H1 (cell line): Measurements from ENCODE around the gene URAD. TPM values are rescaled to one million over a fixed set of nuclear protein-coding genes. Genes with fewer than 3 reads are reported as not detected.

Experiments used
- CTCF ChIA-PET: fragments of 300-600 bp; sonication (Branson Sonifier 250); formaldehyde crosslinking; loops from one replicate; lab custom pipeline; 2021; ENCODE audit not compliant: partially characterized antibody; lab: Charles Lee
- POLR2A ChIA-PET: fragments of 300-600 bp; sonication (Branson Sonifier 250); formaldehyde crosslinking; loops from one replicate; lab custom pipeline; 2021; ENCODE audit warnings: inconsistent platforms; ENCODE audit not compliant: partially characterized antibody; lab: Charles Lee
- DNase-seq, 2 experiments: peaks; one replicate each; pipeline versions ENCODE4 v3.0.0 to v3.0.0-alpha.2; 2010 to 2022; ENCODE audit warnings: low spot score in 2 of 2, low read depth in 1 of 2, mixed read lengths in 1 of 2
- FAIRE-seq: peaks from 2 replicates; lab custom pipeline; 2011; peaks lifted over from hg19 to GRCh38; lab: Jason Lieb, UNC
- H2AFZ ChIP-seq: 2 replicates; pipeline ENCODE4 v1.8.1; 2012; ENCODE audit warnings: low read length, inconsistent platforms
- H2AK5ac ChIP-seq: 2 replicates; pipeline ENCODE4 v1.6.1; 2013; ENCODE audit warnings: low read depth, low read length
- H2BK120ac ChIP-seq: replicated peaks from 2 replicates; pipeline ENCODE3; 2013; ENCODE audit warnings: low read depth, low read length, inconsistent platforms
- H2BK12ac ChIP-seq: 2 replicates; pipeline ENCODE4 v1.6.1; 2013; ENCODE audit warnings: low read depth, low read length
- H2BK15ac ChIP-seq: 2 replicates; pipeline ENCODE4 v1.6.1; 2013; ENCODE audit warnings: low read length
- H2BK20ac ChIP-seq: 2 replicates; pipeline ENCODE4 v1.6.1; 2013; ENCODE audit warnings: low read length
- H2BK5ac ChIP-seq: 2 replicates; pipeline ENCODE4 v1.6.1; 2013; ENCODE audit warnings: low read depth, low read length
- H3K14ac ChIP-seq: 2 replicates; pipeline ENCODE4 v1.6.1; 2013; ENCODE audit warnings: inconsistent platforms; ENCODE audit not compliant: insufficient read length
- H3K18ac ChIP-seq: 2 replicates; pipeline ENCODE4 v1.6.1; 2013; ENCODE audit warnings: low read length; ENCODE audit errors: extremely low read depth
- H3K23ac ChIP-seq: 2 replicates; pipeline ENCODE4 v1.6.1; 2013; ENCODE audit warnings: inconsistent platforms; ENCODE audit not compliant: insufficient read length
- H3K23me2 ChIP-seq: 2 replicates; pipeline ENCODE4 v1.6.1; 2013; ENCODE audit warnings: low read depth, low read length
- H3K27ac ChIP-seq: 2 replicates; pipeline ENCODE4 v1.6.1; 2011; ENCODE audit warnings: low read depth, low read length, inconsistent platforms
- H3K27me3 ChIP-seq, 4 experiments: replicated peaks in 1 of 4; 1 replicate in 1 of 4; 2 replicates in 3 of 4; pipeline versions ENCODE4 v1.6.1 to v1.8.1; 2011 to 2013; ENCODE audit warnings: low read length in 3 of 4, mild to moderate bottlenecking in 3 of 4, inconsistent platforms in 2 of 4, mixed read lengths in 2 of 4, moderate library complexity in 1 of 4; ENCODE audit not compliant: control insufficient read depth in 3 of 4, insufficient read depth in 3 of 4; ENCODE audit errors: extremely low read depth in 1 of 4
- H3K36me3 ChIP-seq, 4 experiments: 2 replicates each; pipeline versions ENCODE4 v1.6.1 to v1.8.1; 2011 to 2013; ENCODE audit warnings: mild to moderate bottlenecking in 4 of 4, low read length in 3 of 4, moderate library complexity in 2 of 4, control low read depth in 1 of 4, inconsistent platforms in 1 of 4; ENCODE audit not compliant: insufficient read depth in 4 of 4, control insufficient read depth in 2 of 4
- H3K4ac ChIP-seq: replicated peaks from 2 replicates; pipeline ENCODE3; 2013; ENCODE audit warnings: low read length, low read depth, mixed read lengths, inconsistent platforms; ENCODE audit not compliant: insufficient read length
- H3K4me1 ChIP-seq, 4 experiments: replicated peaks in 1 of 4; 1 replicate in 1 of 4; 2 replicates in 3 of 4; pipeline versions ENCODE4 v1.6.1 to v1.8.1; 2011 to 2013; ENCODE audit warnings: low read length in 3 of 4, inconsistent platforms in 2 of 4, mixed read lengths in 1 of 4; ENCODE audit not compliant: insufficient read depth in 4 of 4, control insufficient read depth in 3 of 4
- H3K4me2 ChIP-seq, 2 experiments: 2 replicates each; pipeline versions ENCODE4 v1.6.1 to v1.8.1; 2011 to 2013; ENCODE audit warnings: low read depth in 2 of 2, low read length in 2 of 2, control low read depth in 1 of 2, inconsistent platforms in 1 of 2, mild to moderate bottlenecking in 1 of 2; ENCODE audit not compliant: insufficient read depth in 1 of 2
- H3K4me3 ChIP-seq, 4 experiments: fragments of 200-600, 300-600 bp in 1 of 4; sonication (generic), shearing (Covaris generic), sonication (Bioruptor Twin) in 1 of 4; 2 replicates each; pipeline versions ENCODE4 v1.5.1 to v1.8.1; 2011 to 2016; ENCODE audit warnings: low read length in 4 of 4, low read depth in 3 of 4, control low read depth in 2 of 4, inconsistent platforms in 2 of 4, mild to moderate bottlenecking in 2 of 4, mixed read lengths in 1 of 4, moderate library complexity in 1 of 4; ENCODE audit not compliant: insufficient read depth in 2 of 4; ENCODE audit errors: extremely low read depth in 1 of 4
- H3K56ac ChIP-seq: replicated peaks from 2 replicates; pipeline ENCODE3; 2013; ENCODE audit warnings: low read depth, mild to moderate bottlenecking, mixed read lengths, low read length, inconsistent platforms; ENCODE audit not compliant: insufficient read length
- H3K79me1 ChIP-seq: 2 replicates; pipeline ENCODE4 v1.6.1; 2013; ENCODE audit warnings: low read depth, low read length, control low read depth
- H3K79me2 ChIP-seq, 2 experiments: 2 replicates each; pipeline versions ENCODE4 v1.6.1 to v1.8.1; 2012 to 2013; ENCODE audit warnings: low read length in 2 of 2, mild to moderate bottlenecking in 2 of 2, inconsistent platforms in 1 of 2; ENCODE audit not compliant: insufficient read depth in 2 of 2, control insufficient read depth in 1 of 2
- H3K9ac ChIP-seq, 4 experiments: replicated peaks in 1 of 4; 1 replicate in 1 of 4; 2 replicates in 3 of 4; pipeline versions ENCODE4 v1.6.1 to v1.8.1; 2011 to 2013; ENCODE audit warnings: low read depth in 3 of 4, low read length in 3 of 4, control low read depth in 2 of 4, mild to moderate bottlenecking in 2 of 4, moderate library complexity in 2 of 4, inconsistent platforms in 1 of 4; ENCODE audit errors: extremely low read depth in 1 of 4
- H3K9me3 ChIP-seq, 2 experiments: 2 replicates each; pipeline versions ENCODE4 v1.6.1 to v1.8.1; 2012 to 2013; ENCODE audit warnings: mild to moderate bottlenecking in 2 of 2, moderate library complexity in 2 of 2, control low read depth in 1 of 2, inconsistent platforms in 1 of 2, low read depth in 1 of 2, low read length in 1 of 2, mixed read lengths in 1 of 2; ENCODE audit not compliant: insufficient read depth in 2 of 2
- H4K20me1 ChIP-seq, 2 experiments: replicated peaks in 1 of 2; 2 replicates each; pipeline versions ENCODE3 to v1.8.1; 2011 to 2013; ENCODE audit warnings: inconsistent platforms in 2 of 2, low read length in 2 of 2, mild to moderate bottlenecking in 1 of 2; ENCODE audit not compliant: insufficient read depth in 2 of 2, control insufficient read depth in 1 of 2
- H4K5ac ChIP-seq: 2 replicates; pipeline ENCODE4 v1.6.1; 2013; ENCODE audit warnings: low read length, low read depth, mixed read lengths, inconsistent platforms; ENCODE audit not compliant: insufficient read length
- H4K8ac ChIP-seq: 2 replicates; pipeline ENCODE4 v1.8.0; 2013; ENCODE audit warnings: mild to moderate bottlenecking, moderate library complexity, low read length, inconsistent platforms; ENCODE audit not compliant: insufficient read depth; ENCODE audit errors: extremely low read depth
- H4K91ac ChIP-seq: replicated peaks from 2 replicates; pipeline ENCODE3; 2013; ENCODE audit warnings: low read length, mixed read lengths, inconsistent platforms; ENCODE audit not compliant: insufficient read length
- ASH2L ChIP-seq: fragments of 200-600, 300-600 bp; sonication (generic); IDR thresholded peaks from one replicate; pipeline ENCODE4 v1.7.1; 2017; ENCODE audit warnings: low read length
- CBX5 ChIP-seq: fragments of 300-800, 300-1000 bp; sonication (generic); IDR thresholded peaks from 2 replicates; pipeline ENCODE4 v1.7.1; 2016; ENCODE audit warnings: antibody characterized with exemption, low read length, low read depth
- CBX8 ChIP-seq: fragments of 300-800, 300-1000 bp; sonication (generic); IDR thresholded peaks from 2 replicates; pipeline ENCODE4 v1.7.1; 2016; ENCODE audit warnings: low read depth, low read length, borderline replicate concordance
- CTBP2 ChIP-seq: IDR thresholded peaks from 2 replicates; pipeline ENCODE4 v1.7.0; 2011; ENCODE audit warnings: borderline replicate concordance, mild to moderate bottlenecking, moderate library complexity, mixed read lengths, low read length; ENCODE audit not compliant: insufficient read depth, insufficient read length
- EZH2 ChIP-seq: fragments of 200-600 bp; sonication (generic); IDR thresholded peaks from 2 replicates; pipeline ENCODE4 v1.7.1; 2012; ENCODE audit warnings: low read depth, mild to moderate bottlenecking, moderate library complexity, low read length, inconsistent platforms; ENCODE audit not compliant: severe bottlenecking
- FOSL1 ChIP-seq: IDR thresholded peaks from 2 replicates; pipeline ENCODE4 v1.6.1; 2011; ENCODE audit warnings: mild to moderate bottlenecking, low read depth, low read length, moderate library complexity; ENCODE audit not compliant: insufficient read depth
- JUN ChIP-seq: IDR thresholded peaks from 2 replicates; pipeline ENCODE4 v1.6.1; 2011; ENCODE audit warnings: low read depth, mild to moderate bottlenecking, improper control_type of control experiment, low read length
- KDM1A ChIP-seq: fragments of 200-600, 300-600 bp; sonication (generic); IDR thresholded peaks from 2 replicates; pipeline ENCODE4 v1.7.1; 2016; ENCODE audit warnings: mild to moderate bottlenecking, low read length, borderline replicate concordance
- MAFK ChIP-seq: IDR thresholded peaks from 2 replicates; pipeline ENCODE4 v1.6.1; 2012; ENCODE audit warnings: low read depth, mild to moderate bottlenecking, improper control_type of control experiment, low read length
- MAX ChIP-seq: IDR thresholded peaks from 2 replicates; pipeline ENCODE4 v1.6.1; 2012; ENCODE audit warnings: inconsistent platforms
- POLR2A ChIP-seq, 2 experiments: IDR thresholded peaks; 1 replicate in 1 of 2; 2 replicates in 1 of 2; pipeline ENCODE4 v1.6.1; 2011; ENCODE audit warnings: low read depth in 2 of 2, low read length in 2 of 2, mild to moderate bottlenecking in 2 of 2; ENCODE audit errors: control extremely low read depth in 1 of 2
- RBBP5 ChIP-seq: IDR thresholded peaks from 2 replicates; pipeline ENCODE4 v1.7.1; 2012; ENCODE audit warnings: low read depth, mild to moderate bottlenecking, inconsistent platforms, low read length, moderate library complexity, borderline replicate concordance
- SP2 ChIP-seq: IDR thresholded peaks from 2 replicates; pipeline ENCODE4 v1.6.1; 2012; ENCODE audit warnings: mild to moderate bottlenecking, low read length, inconsistent platforms
- SRF ChIP-seq: IDR thresholded peaks from 2 replicates; pipeline ENCODE4 v1.6.1; 2011; ENCODE audit warnings: mild to moderate bottlenecking, low read depth, low read length, moderate library complexity
- SUZ12 ChIP-seq: fragments of 200-600 bp; sonication (generic); IDR thresholded peaks from 2 replicates; pipeline ENCODE4 v1.6.1; 2012; ENCODE audit warnings: mild to moderate bottlenecking, inconsistent platforms, low read length, moderate library complexity, mixed read lengths
- YY1 ChIP-seq: IDR thresholded peaks from 2 replicates; pipeline ENCODE4 v1.6.1; 2011; ENCODE audit warnings: low read depth, mild to moderate bottlenecking, low read length
- WGBS, 2 experiments: shearing (Covaris generic) in 1 of 2; methylation state at CpG; one replicate each; pipeline versions ENCODE4 v1.1.6 to v1.1.7; 2013 to 2015; ENCODE audit warnings: low lambda C conversion rate in 2 of 2, mixed read lengths in 2 of 2, inconsistent platforms in 1 of 2, low coverage in 1 of 2, missing lambda C conversion rate in 1 of 2; ENCODE audit not compliant: insufficient replicate concordance in 2 of 2, insufficient coverage in 1 of 2, insufficient read length in 1 of 2; ENCODE audit errors: extremely low coverage in 1 of 2, missing lambda C conversion rate in 1 of 2; 5-methylcytosine and 5-hydroxymethylcytosine counted together
- polyA plus RNA-seq, 7 experiments: library from polyadenylated mRNA; depleted of rRNA in 3 of 7; stranded (reverse) in 5 of 7; unstranded in 2 of 7; fragments of >200 nt in 5 of 7; fragments of 200-250 nt in 2 of 7; gene quantifications; 1 replicate in 5 of 7; 2 replicates in 1 of 7; 4 replicates in 1 of 7; pipeline versions ENCODE4 v1.2.1 to v1.2.3, GENCODE V29; 2011 to 2013; ENCODE audit warnings: missing spikeins in 2 of 7, mixed read lengths in 2 of 7
- total RNA-seq: library from RNA; stranded (reverse); fragmentation: NEBNext Ultra II Directional; extraction: Animal tissue kit (Norgen Biotek cat#: 25700); gene quantifications from 2 replicates; pipeline ENCODE4 v1.2.1, GENCODE V29; 2021

Gene URAD
- total and polyA plus RNA-seq, 2 of the 8 experiments (the other 6 are each of a cell fraction or from before 2014, with no cell fraction given), result not detected

- DNase-seq, result no peak
- Histone ChIP-seq H2BK120ac (no peak overlapping the region), H3K56ac (no peak overlapping the region), H3K27ac (no peak overlapping the region), H4K5ac (no peak overlapping the region), H3K4me2 (no peak overlapping the region), H3K9me3 (no peaks in the 10 kb centered on the region), H3K4me1 (no peaks in the 10 kb centered on the region; a peak in 1 of 7 replicates), H3K36me3 (no peaks in the 10 kb centered on the region), H3K4me3 (no peak overlapping the region), H3K27me3 (no peaks in the 10 kb centered on the region), H4K91ac (no peak overlapping the region), H2AFZ (no peak overlapping the region), H3K14ac (no peak overlapping the region), H3K18ac (no peak overlapping the region), H2BK5ac (no peak overlapping the region), H2BK20ac (no peak overlapping the region), H4K20me1 (no peaks in the 10 kb centered on the region), H3K79me2 (no peaks in the 10 kb centered on the region), H3K23ac (no peak overlapping the region), H2BK12ac (no peak overlapping the region), H3K79me1 (no peaks in the 10 kb centered on the region), H2BK15ac (no peak overlapping the region), H3K23me2 (no peaks in the 10 kb centered on the region), H3K4ac (no peak overlapping the region), H2AK5ac (no peak overlapping the region), H4K8ac (no peak overlapping the region), H3K9ac (no peak overlapping the region)
- ChIA-PET POLR2A (no interaction called here), CTCF (interaction anchor here (1.1 kb wide), 1 partner anchor 12 kb away, joined by 3 read pairs; no protein-coding TSS in a partner anchor)
- FAIRE-seq, result no peak
- 79% methylated on average over 5 of the region's 5 CpGs; no CpG with 5 or more reads in 1 of the 2 experiments for WGBS, 2 experiments
- no peak for TF ChIP-seq JUN
- no peak for TF ChIP-seq MAX
- no peak for TF ChIP-seq YY1
- no peak for TF ChIP-seq MAFK
- TF ChIP-seq FOSL1, result no peak
- no peak for TF ChIP-seq KDM1A
- TF ChIP-seq CTBP2, result no peak
- TF ChIP-seq ASH2L, result no peak
- no peak for TF ChIP-seq RBBP5
- no peak for TF ChIP-seq CBX5
- no peak for TF ChIP-seq SRF
- no peak for TF ChIP-seq POLR2A (IDR thresholded peaks at IDR 0.05; ENCODE audit: control extremely low read depth in 1 of 2, low read depth in 2 of 2, low read length in 2 of 2)
- TF ChIP-seq SUZ12, result no peak
- TF ChIP-seq SP2, result no peak
- no peak for TF ChIP-seq CBX8
- TF ChIP-seq EZH2, result no peak
These were observed 21.6 kb upstream of the URAD start for GRCh38 chr13:28010046-28010445.
